ENCODE measurements around the gene CRKL.

DNA sequence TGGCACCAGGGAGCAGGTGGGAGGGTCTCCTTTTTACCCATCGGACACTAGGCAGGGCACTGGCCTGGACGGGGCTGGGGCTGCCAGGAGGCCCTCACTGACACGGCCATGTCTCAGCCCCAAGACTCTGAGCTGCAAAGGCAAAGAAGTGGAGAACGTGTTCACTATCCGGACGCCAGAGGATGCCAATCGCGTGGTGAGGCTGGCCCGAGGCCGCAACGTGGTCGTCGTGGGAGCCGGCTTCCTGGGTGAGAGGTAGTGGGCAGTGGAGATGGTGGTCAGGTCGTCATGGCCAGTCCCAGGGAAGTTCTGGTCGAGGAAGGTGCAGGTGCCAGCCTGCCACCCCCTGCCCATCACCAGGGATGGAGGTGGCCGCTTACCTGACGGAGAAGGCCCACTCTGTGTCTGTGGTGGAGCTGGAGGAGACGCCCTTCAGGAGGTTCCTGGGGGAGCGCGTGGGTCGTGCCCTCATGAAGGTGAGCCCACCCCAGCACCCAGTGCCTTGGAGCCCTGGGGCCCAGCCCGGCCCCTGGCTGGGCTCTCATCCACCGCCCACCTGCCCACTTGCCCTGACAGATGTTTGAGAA lies 59.2 kb downstream of the CRKL start:
- TF ChIP-seq CTCF (IDR thresholded peaks at IDR 0.05; ENCODE audit: borderline replicate concordance, extremely low read depth, low read length, poor library complexity, severe bottlenecking) (no peak), EZH2 (IDR thresholded peaks at IDR 0.05; ENCODE audit: borderline replicate concordance, low read depth, low read length, severe bottlenecking) (no peak)

All from DND-41 (cell line).